Mesendoderm (in vitro differentiated cells): ENCODE results near the gene ESF1.

Experiments used
- DNase-seq: peaks from one replicate; pipeline ENCODE4 v3.0.0; 2013
- H2AK5ac ChIP-seq: 2 replicates; pipeline ENCODE4 v1.6.1; 2013; ENCODE audit warnings: low read length, inconsistent platforms
- H2BK120ac ChIP-seq: 2 replicates; pipeline ENCODE4 v1.6.1; 2013; ENCODE audit warnings: low read depth, mild to moderate bottlenecking, low read length, moderate library complexity, mixed read lengths
- H2BK15ac ChIP-seq: replicated peaks from 2 replicates; pipeline ENCODE4 v1.6.1; 2013; ENCODE audit warnings: low read depth, mild to moderate bottlenecking, moderate library complexity
- H2BK5ac ChIP-seq: 2 replicates; pipeline ENCODE4 v1.6.1; 2013; ENCODE audit warnings: low read length, inconsistent platforms
- H3K18ac ChIP-seq: 2 replicates; pipeline ENCODE4 v1.6.1; 2013; ENCODE audit warnings: mild to moderate bottlenecking, low read length, mixed read lengths
- H3K23ac ChIP-seq: one replicate; pipeline ENCODE4 v1.6.1; 2013; ENCODE audit warnings: low read length
- H3K27ac ChIP-seq: 2 replicates; pipeline ENCODE4 v1.5.1; 2013; ENCODE audit warnings: low read depth, mild to moderate bottlenecking, inconsistent platforms, low read length, moderate library complexity
- H3K27me3 ChIP-seq: 2 replicates; pipeline ENCODE4 v1.6.1; 2013; ENCODE audit warnings: low read length, control low read depth, mild to moderate bottlenecking, inconsistent platforms; ENCODE audit not compliant: insufficient read depth, poor library complexity
- H3K36me3 ChIP-seq: 2 replicates; pipeline ENCODE4 v1.6.1; 2013; ENCODE audit warnings: low read length, inconsistent platforms; ENCODE audit not compliant: control insufficient read depth, insufficient read depth
- H3K4ac ChIP-seq: one replicate; pipeline ENCODE4 v1.6.1; 2013; ENCODE audit warnings: low read depth, mild to moderate bottlenecking, low read length, moderate library complexity
- H3K4me1 ChIP-seq: 2 replicates; pipeline ENCODE4 v1.6.1; 2013; ENCODE audit warnings: low read depth, low read length, inconsistent platforms; ENCODE audit not compliant: control insufficient read depth
- H3K4me2 ChIP-seq: 2 replicates; pipeline ENCODE4 v1.6.1; 2013; ENCODE audit warnings: low read length
- H3K4me3 ChIP-seq: 2 replicates; pipeline ENCODE4 v1.5.1; 2013; ENCODE audit warnings: mild to moderate bottlenecking, low read length
- H3K56ac ChIP-seq: one replicate; pipeline ENCODE4 v1.6.1; 2013; ENCODE audit warnings: low read length
- H3K79me1 ChIP-seq: 2 replicates; pipeline ENCODE4 v1.6.1; 2013; ENCODE audit warnings: low read length, inconsistent platforms
- H3K79me2 ChIP-seq: 2 replicates; pipeline ENCODE4 v1.6.1; 2013; ENCODE audit warnings: mild to moderate bottlenecking, low read length; ENCODE audit not compliant: control insufficient read depth, insufficient read depth
- H3K9ac ChIP-seq: 2 replicates; pipeline ENCODE4 v1.6.1; 2013; ENCODE audit warnings: low read length, inconsistent platforms
- H4K5ac ChIP-seq: one replicate; pipeline ENCODE4 v1.6.1; 2013; ENCODE audit warnings: low read length
- H4K8ac ChIP-seq: one replicate; pipeline ENCODE4 v1.6.1; 2013; ENCODE audit warnings: low read depth, mild to moderate bottlenecking, control low read depth, low read length, moderate library complexity
- WGBS: extraction: QIAGEN DNeasy Blood & Tissue Kit; methylation state at CpG from one replicate; pipeline ENCODE4 v1.1.7; 2013; ENCODE audit warnings: low lambda C conversion rate, missing lambda C conversion rate; ENCODE audit not compliant: insufficient coverage; ENCODE audit errors: extremely low coverage; 5-methylcytosine and 5-hydroxymethylcytosine counted together

Gene ESF1

DNA sequence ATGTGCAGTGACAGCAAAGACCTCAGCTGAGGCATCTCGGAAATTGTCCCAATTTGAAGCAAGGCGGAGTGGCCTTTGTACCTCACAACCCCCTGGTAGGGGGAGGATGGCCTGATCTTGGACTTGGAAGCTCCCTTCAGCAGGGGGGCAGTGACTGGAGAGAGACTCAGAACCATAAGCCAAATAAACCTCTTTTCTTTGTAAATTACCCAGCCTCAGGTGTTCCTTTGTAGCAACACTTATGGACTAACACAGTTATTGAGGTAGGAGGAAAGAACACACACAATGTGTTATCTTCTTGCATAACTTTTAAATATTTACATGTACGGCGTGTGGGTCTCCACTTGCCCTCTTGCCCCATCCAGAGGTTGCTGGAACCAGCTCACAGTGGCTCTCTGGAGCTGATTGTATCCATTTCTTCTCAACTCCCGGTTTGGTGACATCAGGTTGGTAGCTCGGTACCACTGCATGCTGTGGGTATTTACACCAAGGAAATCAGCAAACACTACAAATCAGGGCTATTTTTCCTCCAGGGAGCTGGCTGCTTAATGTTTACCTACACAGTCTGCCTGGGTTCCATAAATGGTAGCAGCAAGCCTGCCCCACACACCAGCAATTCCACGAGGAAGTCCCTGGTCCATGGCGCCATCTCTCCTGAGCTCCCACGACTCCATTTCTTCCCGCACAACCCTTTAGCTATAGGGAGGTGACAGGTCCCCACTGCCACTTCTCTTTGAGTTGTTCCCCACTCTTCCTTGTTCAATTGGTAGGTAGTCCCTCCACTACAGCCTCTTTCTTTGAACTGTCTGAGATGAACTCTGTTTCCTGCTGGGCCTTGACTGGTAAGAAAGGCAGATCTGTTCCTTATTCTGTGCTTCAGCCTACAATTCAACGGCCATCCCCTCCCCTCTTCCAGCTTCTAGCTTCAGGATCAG, 91.7 kb downstream of the ESF1 start:
- no peaks in the 10 kb centered on the region for H3K27me3 ChIP-seq
- H2BK15ac ChIP-seq, result no peak overlapping the region
- H2AK5ac ChIP-seq, result no peak overlapping the region
- no CpG with 5 or more reads among the region's 11 CpGs for WGBS
- no peak overlapping the region for H3K4me2 ChIP-seq
- no peak overlapping the region for H4K8ac ChIP-seq
- H3K27ac ChIP-seq, result no peak overlapping the region
- no peak for DNase-seq
- H3K23ac ChIP-seq, result no peak overlapping the region
- no peak overlapping the region for H3K18ac ChIP-seq
- H3K79me2 ChIP-seq, result no peaks in the 10 kb centered on the region
- no peak overlapping the region for H3K4ac ChIP-seq
- no peaks in the 10 kb centered on the region for H3K36me3 ChIP-seq
- H3K79me1 ChIP-seq, result no peaks in the 10 kb centered on the region
- no peak overlapping the region for H3K4me3 ChIP-seq
- H2BK5ac ChIP-seq, result no peak overlapping the region
- H3K56ac ChIP-seq, result no peak overlapping the region
- H3K4me1 ChIP-seq, result no peaks in the 10 kb centered on the region
- H2BK120ac ChIP-seq, result no peak overlapping the region
- H4K5ac ChIP-seq, result no peak overlapping the region
- no peak overlapping the region for H3K9ac ChIP-seq

DNA sequence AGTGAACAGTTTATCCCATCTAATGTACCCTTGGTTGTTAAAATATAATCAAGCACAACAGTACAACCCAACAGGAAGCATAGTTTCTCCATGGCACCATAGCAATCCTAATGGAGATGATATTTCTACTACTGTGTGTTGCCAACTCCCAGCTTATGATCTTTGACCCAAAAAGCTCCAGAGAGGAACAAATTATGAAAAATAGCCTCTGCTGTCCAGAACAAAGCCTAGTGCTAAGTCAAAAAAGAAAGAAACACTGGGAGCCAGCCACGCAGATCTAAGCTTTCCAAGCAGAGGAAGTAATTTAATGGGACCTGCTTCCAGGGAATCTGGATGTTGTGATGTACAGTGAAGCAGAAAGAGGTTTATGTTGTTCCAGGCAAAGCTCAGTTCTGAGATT, 93.8 kb downstream of the ESF1 start:
- Histone ChIP-seq H3K4me3 (no peak overlapping the region), H2AK5ac (no peak overlapping the region), H3K9ac (no peak overlapping the region), H3K4ac (no peak overlapping the region), H2BK15ac (no peak overlapping the region), H3K56ac (no peak overlapping the region), H2BK5ac (no peak overlapping the region), H3K18ac (no peak overlapping the region), H3K27ac (no peak overlapping the region), H3K4me2 (no peak overlapping the region), H3K4me1 (no peaks in the 10 kb centered on the region), H3K79me1 (no peaks in the 10 kb centered on the region), H3K36me3 (no peaks in the 10 kb centered on the region), H4K5ac (no peak overlapping the region), H4K8ac (no peak overlapping the region), H3K27me3 (no peaks in the 10 kb centered on the region), H3K23ac (no peak overlapping the region), H3K79me2 (no peaks in the 10 kb centered on the region), H2BK120ac (no peak overlapping the region)
- DNase-seq, result no peak
- no CpG with 5 or more reads among the region's 1 CpG for WGBS

- Histone ChIP-seq H2BK5ac (no peak overlapping the region), H4K5ac (no peak overlapping the region), H4K8ac (no peak overlapping the region), H3K4me1 (no peaks in the 10 kb centered on the region), H2AK5ac (no peak overlapping the region), H2BK15ac (no peak overlapping the region), H3K23ac (no peak overlapping the region), H3K27me3 (no peaks in the 10 kb centered on the region), H3K4ac (no peak overlapping the region), H3K56ac (no peak overlapping the region), H3K27ac (no peak overlapping the region), H3K79me1 (no peaks in the 10 kb centered on the region), H3K36me3 (no peaks in the 10 kb centered on the region), H3K4me3 (no peak overlapping the region), H3K9ac (no peak overlapping the region), H3K4me2 (no peak overlapping the region), H2BK120ac (no peak overlapping the region), H3K18ac (no peak overlapping the region), H3K79me2 (no peaks in the 10 kb centered on the region)
- DNase-seq, result no peak
- WGBS, result no CpG with 5 or more reads among the region's 3 CpGs
Observed at GRCh38 chr20:13687815-13688214, 96.9 kb downstream of the ESF1 start.

GRCh38 chr20:13685623-13686022, 99.1 kb downstream of the ESF1 start:
- H3K27me3 ChIP-seq, result no peaks in the 10 kb centered on the region
- no peak overlapping the region for H3K4me2 ChIP-seq
- no peak overlapping the region for H3K4me3 ChIP-seq
- H3K79me2 ChIP-seq, result no peaks in the 10 kb centered on the region
- no peak overlapping the region for H3K27ac ChIP-seq
- no peak overlapping the region for H3K56ac ChIP-seq
- H2BK5ac ChIP-seq, result no peak overlapping the region
- no peak overlapping the region for H2BK120ac ChIP-seq
- no peak overlapping the region for H2BK15ac ChIP-seq
- H3K18ac ChIP-seq, result no peak overlapping the region
- H3K4ac ChIP-seq, result no peak overlapping the region
- H4K5ac ChIP-seq, result no peak overlapping the region
- H3K36me3 ChIP-seq, result no peaks in the 10 kb centered on the region
- H3K4me1 ChIP-seq, result no peaks in the 10 kb centered on the region
- no peak overlapping the region for H3K23ac ChIP-seq
- H3K79me1 ChIP-seq, result no peaks in the 10 kb centered on the region
- no CpG with 5 or more reads among the region's 2 CpGs for WGBS
- H3K9ac ChIP-seq, result no peak overlapping the region
- no peak for DNase-seq
- no peak overlapping the region for H4K8ac ChIP-seq
- no peak overlapping the region for H2AK5ac ChIP-seq

DNA sequence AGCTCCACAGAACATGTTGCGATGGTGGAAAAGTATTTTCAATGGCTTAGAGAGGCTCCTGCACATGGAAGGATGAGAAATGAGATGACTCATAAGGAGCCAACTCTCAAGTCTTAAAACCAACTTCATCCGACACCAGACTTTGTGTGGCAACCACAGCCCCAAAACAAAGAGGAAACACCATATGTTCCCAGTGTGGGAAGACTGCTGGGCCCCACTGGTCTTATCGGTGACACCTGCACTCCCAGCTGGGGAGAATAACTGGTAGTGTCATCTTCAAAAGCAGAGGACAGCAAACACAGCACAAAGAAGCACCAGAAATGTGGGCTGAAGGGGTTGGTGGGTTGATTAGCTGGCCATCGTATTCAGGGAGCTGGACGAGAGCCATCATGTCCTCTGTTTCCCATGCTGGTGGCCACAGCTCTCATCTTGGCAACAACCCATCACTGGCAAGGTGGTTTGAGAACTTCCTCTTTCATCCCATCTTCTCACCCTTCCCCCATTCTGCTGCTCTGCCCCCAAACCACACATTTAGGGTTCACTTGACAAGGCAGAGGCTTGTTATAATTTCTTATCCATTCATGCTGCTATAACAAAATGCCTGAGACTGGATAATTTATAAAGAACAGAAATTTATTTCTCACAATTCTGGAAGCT, 100.0 kb downstream of the ESF1 start:
- no peak overlapping the region for H3K23ac ChIP-seq
- no peaks in the 10 kb centered on the region for H3K79me1 ChIP-seq
- H3K27me3 ChIP-seq, result no peaks in the 10 kb centered on the region
- H4K8ac ChIP-seq, result no peak overlapping the region
- H3K18ac ChIP-seq, result no peak overlapping the region
- H3K27ac ChIP-seq, result no peak overlapping the region
- no CpG with 5 or more reads among the region's 5 CpGs for WGBS
- no peak overlapping the region for H2BK120ac ChIP-seq
- H2AK5ac ChIP-seq, result no peak overlapping the region
- H3K4me3 ChIP-seq, result no peak overlapping the region
- no peak for DNase-seq
- no peak overlapping the region for H3K4me2 ChIP-seq
- no peak overlapping the region for H2BK5ac ChIP-seq
- no peak overlapping the region for H4K5ac ChIP-seq
- H3K4me1 ChIP-seq, result no peaks in the 10 kb centered on the region
- H3K79me2 ChIP-seq, result no peaks in the 10 kb centered on the region
- H3K9ac ChIP-seq, result no peak overlapping the region
- H3K56ac ChIP-seq, result no peak overlapping the region
- no peaks in the 10 kb centered on the region for H3K36me3 ChIP-seq
- no peak overlapping the region for H3K4ac ChIP-seq
- H2BK15ac ChIP-seq, result no peak overlapping the region
